K562 (cell line): ENCODE results near the gene NIFK.

Experiments
- CEBPB ChIP-seq: fragments of 450-650 bp; IDR thresholded peaks from 2 replicates; pipeline ENCODE4 v1.6.1; 2016; ENCODE audit warnings: missing genetic modification characterization, missing compliant biosample characterization
- EGR1 ChIP-seq: fragments of 450-650 bp; conservative IDR thresholded peaks from 2 replicates; pipeline ENCODE4 v1.6.1; 2017; ENCODE audit warnings: mild to moderate bottlenecking
- EP300 ChIP-seq: IDR thresholded peaks from 2 replicates; pipeline ENCODE4 v1.6.1; 2012; ENCODE audit warnings: low read length, improper control_type of control experiment
- FOXK2 ChIP-seq, 2 experiments: fragments of 450-650 bp; IDR thresholded peaks in 1 of 2; conservative IDR thresholded peaks in 1 of 2; 2 replicates each; pipeline ENCODE4 v1.6.1; 2016; ENCODE audit warnings: low read depth in 2 of 2, mild to moderate bottlenecking in 1 of 2
- JUND ChIP-seq, 2 experiments: IDR thresholded peaks; 2 replicates in 1 of 2; 3 replicates in 1 of 2; pipeline ENCODE4 v1.6.1; 2011; ENCODE audit warnings: borderline replicate concordance in 2 of 2, low read depth in 2 of 2, low read length in 2 of 2, improper control_type of control experiment in 1 of 2, missing biosample characterization in 1 of 2, missing genetic modification characterization in 1 of 2, missing genetic modification reagents in 1 of 2
- POLR2A ChIP-seq: fragments of 450-650 bp; conservative IDR thresholded peaks from 2 replicates; pipeline ENCODE4 v1.6.1; 2016
- POLR2AphosphoS5 ChIP-seq: IDR thresholded peaks from 2 replicates; pipeline ENCODE4 v1.6.1; 2011; ENCODE audit warnings: mild to moderate bottlenecking, low read depth, low read length, moderate library complexity; ENCODE audit not compliant: control insufficient read depth, insufficient read depth
- SIN3A ChIP-seq, 2 experiments: fragments of 150-350 bp in 1 of 2; IDR thresholded peaks; 2 replicates each; pipeline ENCODE4 v1.6.1; 2011 to 2016; ENCODE audit warnings: borderline replicate concordance in 2 of 2, low read depth in 2 of 2, low read length in 2 of 2, mild to moderate bottlenecking in 2 of 2, moderate library complexity in 2 of 2; ENCODE audit not compliant: control insufficient read depth in 1 of 2

DNA sequence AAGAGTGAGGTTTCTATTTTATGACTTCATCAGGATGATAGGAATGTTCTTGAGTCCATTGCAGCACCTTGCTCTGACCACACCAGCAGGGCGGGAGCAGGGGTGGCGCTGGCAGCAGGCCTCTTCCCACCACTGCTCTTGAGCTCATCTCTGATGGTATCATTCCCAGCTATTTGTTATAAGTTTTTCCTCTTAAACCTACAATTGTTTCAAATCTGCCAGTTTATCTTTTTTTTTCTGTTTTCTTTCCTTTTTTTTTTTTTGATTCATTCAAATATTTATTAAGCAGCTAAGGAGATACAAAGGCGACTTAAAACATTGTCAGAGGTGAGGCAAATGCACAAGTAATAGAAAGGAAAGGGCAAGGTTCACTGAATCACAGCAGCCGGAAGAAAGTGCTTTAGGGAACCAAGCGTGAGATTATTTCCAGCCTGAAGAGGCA, 28.7 kb downstream of the NIFK start:
- TF ChIP-seq POLR2AphosphoS5 (no peak), FOXK2 (conservative IDR thresholded peaks at IDR 0.05 in 1 of 2, IDR thresholded peaks at IDR 0.05 in 1 of 2; ENCODE audit: low read depth in 2 of 2) (no peak), EGR1 (no peak), EP300 (no peak), POLR2A (no peak), JUND (IDR thresholded peaks at IDR 0.05; ENCODE audit: borderline replicate concordance, low read depth, low read length) (no peak), JUND (tag; IDR thresholded peaks at IDR 0.05; ENCODE audit: borderline replicate concordance, low read depth, low read length) (no peak), SIN3A (IDR thresholded peaks at IDR 0.05; ENCODE audit: borderline replicate concordance in 2 of 2, control insufficient read depth in 1 of 2, low read depth in 2 of 2, low read length in 2 of 2) (no peak), CEBPB (tag) (no peak)
